ENCODE data around the gene ZNF253. TPM values are rescaled to one million over a fixed set of nuclear protein-coding genes. Genes with fewer than 3 reads are reported as not detected.

The ZNF253 gene
- total RNA-seq, 1 donor from 2014 or later: 59.4 TPM

DNA sequence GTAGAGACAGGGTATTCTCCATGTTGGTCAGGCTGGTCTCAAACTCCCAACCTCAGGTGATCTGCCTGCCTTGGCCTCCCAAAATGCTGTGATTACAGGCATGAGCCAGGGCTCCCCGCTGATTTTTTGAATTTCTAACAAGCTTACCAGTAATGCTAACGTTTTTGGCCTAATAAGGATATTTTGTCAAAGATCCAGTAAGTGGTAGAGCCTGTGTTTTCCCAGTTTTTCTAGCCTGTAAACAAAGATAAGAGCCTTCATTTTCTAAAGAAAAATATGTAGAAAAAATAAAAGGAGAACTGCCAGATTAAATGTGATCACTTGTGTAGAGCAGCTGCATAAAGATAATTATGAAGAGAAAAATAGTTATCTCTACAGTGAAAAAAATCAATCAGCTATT lies 72.8 kb downstream of the ZNF253 start:
- Mint-ChIP-seq H3K4me3 (ENCODE audit: low read depth) (no peak overlapping the region), H3K9me3 (ENCODE audit: low read depth) (peaks cover 22% of the 10 kb centered on the region), H3K27ac (no peak overlapping the region), H3K27me3 (no peaks in the 10 kb centered on the region), H3K36me3 (ENCODE audit: insufficient read depth) (peaks cover 28% of the 10 kb centered on the region), H3K4me1 (ENCODE audit: low read depth) (peaks cover 4% of the 10 kb centered on the region)
- TF ChIP-seq, protein P1, sequence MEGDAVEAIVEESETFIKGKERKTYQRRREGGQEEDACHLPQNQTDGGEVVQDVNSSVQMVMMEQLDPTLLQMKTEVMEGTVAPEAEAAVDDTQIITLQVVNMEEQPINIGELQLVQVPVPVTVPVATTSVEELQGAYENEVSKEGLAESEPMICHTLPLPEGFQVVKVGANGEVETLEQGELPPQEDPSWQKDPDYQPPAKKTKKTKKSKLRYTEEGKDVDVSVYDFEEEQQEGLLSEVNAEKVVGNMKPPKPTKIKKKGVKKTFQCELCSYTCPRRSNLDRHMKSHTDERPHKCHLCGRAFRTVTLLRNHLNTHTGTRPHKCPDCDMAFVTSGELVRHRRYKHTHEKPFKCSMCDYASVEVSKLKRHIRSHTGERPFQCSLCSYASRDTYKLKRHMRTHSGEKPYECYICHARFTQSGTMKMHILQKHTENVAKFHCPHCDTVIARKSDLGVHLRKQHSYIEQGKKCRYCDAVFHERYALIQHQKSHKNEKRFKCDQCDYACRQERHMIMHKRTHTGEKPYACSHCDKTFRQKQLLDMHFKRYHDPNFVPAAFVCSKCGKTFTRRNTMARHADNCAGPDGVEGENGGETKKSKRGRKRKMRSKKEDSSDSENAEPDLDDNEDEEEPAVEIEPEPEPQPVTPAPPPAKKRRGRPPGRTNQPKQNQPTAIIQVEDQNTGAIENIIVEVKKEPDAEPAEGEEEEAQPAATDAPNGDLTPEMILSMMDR (IDR thresholded peaks at IDR 0.05; ENCODE audit: unreplicated experiment): no peak
- DNase-seq (ENCODE audit: low spot score, unreplicated experiment): no peak

GRCh38 chr19:19943848-19944582 lies 78.3 kb downstream of the ZNF253 start:
- TF ChIP-seq, protein P1 (IDR thresholded peaks at IDR 0.05; ENCODE audit: unreplicated experiment): no peak
- Mint-ChIP-seq H3K4me3 (ENCODE audit: low read depth) (no peak overlapping the region), H3K27me3 (no peaks in the 10 kb centered on the region), H3K36me3 (ENCODE audit: insufficient read depth) (no peaks in the 10 kb centered on the region), H3K4me1 (ENCODE audit: low read depth) (peaks cover 1% of the 10 kb centered on the region), H3K9me3 (ENCODE audit: low read depth) (peaks cover 3% of the 10 kb centered on the region), H3K27ac (no peak overlapping the region)
- no peak for DNase-seq (ENCODE audit: low spot score, unreplicated experiment)

Other genes starting within 250 kb of the ZNF253 start
- gene PBX4, start 247.2 kb upstream of the ZNF253 start, total RNA-seq: 5.0 and 5.2 TPM in 2 replicates
- gene LPAR2, start 237.7 kb upstream of the ZNF253 start, total RNA-seq: 164 and 170 TPM in 2 replicates
- gene GMIP, start 222.2 kb upstream of the ZNF253 start, total RNA-seq: 29.2 and 30.5 TPM in 2 replicates
- 81.1 and 87.1 TPM in 2 replicates for gene ATP13A1, start 202.2 kb upstream of the ZNF253 start, total RNA-seq
- gene ZNF101, start 197.0 kb upstream of the ZNF253 start, total RNA-seq: 15.3 and 15.6 TPM in 2 replicates
- gene ZNF14, start 132.8 kb upstream of the ZNF253 start, total RNA-seq: 10.5 and 12.4 TPM in 2 replicates
- 18.6 and 22.0 TPM in 2 replicates for gene ZNF506, start 44.1 kb upstream of the ZNF253 start, total RNA-seq
- gene ZNF93, start 35.1 kb downstream of the ZNF253 start, total RNA-seq: 36.5 and 40.7 TPM in 2 replicates
- gene ZNF682, start 173.6 kb downstream of the ZNF253 start, total RNA-seq: 20.5 and 22.6 TPM in 2 replicates
- 48.0 and 53.8 TPM in 2 replicates for gene ZNF90, start 212.1 kb downstream of the ZNF253 start, total RNA-seq

Data from progenitor cell of endocrine pancreas (in vitro differentiated cells).